ENCODE results near the gene OR5AN1. TPM values are rescaled to one million over a fixed set of nuclear protein-coding genes. Genes with fewer than 3 reads are reported as not detected.

The OR5AN1 gene
- polyA plus RNA-seq, 3 donors, result not detected

DNA sequence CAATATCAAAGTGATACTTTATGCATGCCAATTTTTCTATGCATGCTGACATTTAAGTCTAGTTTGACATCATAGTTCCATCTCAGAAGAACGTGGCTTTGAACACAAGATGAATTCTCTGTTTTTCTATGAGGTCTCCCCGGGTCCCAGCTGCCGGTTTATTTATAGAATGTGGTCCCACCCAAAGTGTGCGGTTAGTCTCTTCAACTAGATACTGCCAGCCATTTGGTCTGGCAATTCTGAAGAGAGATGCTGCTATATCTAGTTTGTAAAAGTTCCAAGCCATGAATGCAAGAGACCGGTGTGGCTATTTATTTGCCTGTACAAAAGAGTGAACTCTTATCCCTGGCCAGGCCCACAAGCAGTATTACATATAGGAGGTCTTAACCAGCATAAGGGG is 58.3 kb downstream of the OR5AN1 start:
- no peak overlapping the region for H3K27ac ChIP-seq (ENCODE audit: low read depth, low read length)
- 68 to 76% (median 71%) methylated on average over 5 of the region's 5 CpGs for WGBS, 3 donors

- 62 to 73% (median 71%) methylated on average over 2 of the region's 2 CpGs for WGBS, 3 donors
- H3K27ac ChIP-seq (ENCODE audit: low read depth, low read length), result no peak overlapping the region
Observed at GRCh38 chr11:59418156-59418555, 59.5 kb downstream of the OR5AN1 start.

Other genes starting within 250 kb of the OR5AN1 start
- gene FAM111A, start 216.0 kb upstream of the OR5AN1 start, polyA plus RNA-seq, result 10 to 100 TPM in 2 of 3 donors, 1 to 10 TPM in 1; 5.6 to 19.2 (median 13.7) TPM
- 10 to 100 TPM in 1 of 3 donors, 1 to 10 TPM in 2; 5.2 to 41.4 (median 7.0) TPM for gene DTX4, start 186.8 kb upstream of the OR5AN1 start, polyA plus RNA-seq
- gene MPEG1, start 146.0 kb upstream of the OR5AN1 start, polyA plus RNA-seq, result 10 to 100 TPM in 2 of 3 donors, 1 to 10 TPM in 1; 2.3 to 13.5 (median 11.8) TPM
- gene OR5A2, start 67.5 kb downstream of the OR5AN1 start, polyA plus RNA-seq, result under 1 TPM in 1 of 3 donors, not detected in 2; under 0.01 TPM
- gene OR5A1, start 77.6 kb downstream of the OR5AN1 start, polyA plus RNA-seq, result not detected
- gene OR4D6, start 98.1 kb downstream of the OR5AN1 start, polyA plus RNA-seq, result not detected
- gene OR4D10, start 114.4 kb downstream of the OR5AN1 start, polyA plus RNA-seq, result not detected
- not detected for gene OR4D11, start 144.7 kb downstream of the OR5AN1 start, polyA plus RNA-seq
- under 1 TPM in 1 of 3 donors, not detected in 2; under 0.01 TPM for gene OR4D9, start 152.6 kb downstream of the OR5AN1 start, polyA plus RNA-seq

Measured in adipose tissue (tissue), 3 donors.